ENCODE results near the gene WWOX. TPM values are rescaled to one million over a fixed set of nuclear protein-coding genes. Genes with fewer than 3 reads are reported as not detected.

The WWOX gene
- total RNA-seq, 4 donors from 2014 or later, result 76.8 to 102 (median 83.6) TPM

GRCh38 chr16:79186196-79186595 lies 1086.7 kb downstream of the WWOX start:
- H3K4me1 ChIP-seq, result no peaks in the 10 kb centered on the region
- H3K36me3 ChIP-seq, result no peaks in the 10 kb centered on the region
- WGBS, 2 donors, result 43 to 50% methylated on average over 6 of the region's 6 CpGs
- H3K4me3 ChIP-seq, result no peak overlapping the region
- DNase-seq (ENCODE audit: low spot score in 2 of 2), result no peak
- TF ChIP-seq EP300 (IDR thresholded peaks at IDR 0.05), result no peak
- no peak for TF ChIP-seq POLR2A (IDR thresholded peaks at IDR 0.05)
- TF ChIP-seq, protein P1, sequence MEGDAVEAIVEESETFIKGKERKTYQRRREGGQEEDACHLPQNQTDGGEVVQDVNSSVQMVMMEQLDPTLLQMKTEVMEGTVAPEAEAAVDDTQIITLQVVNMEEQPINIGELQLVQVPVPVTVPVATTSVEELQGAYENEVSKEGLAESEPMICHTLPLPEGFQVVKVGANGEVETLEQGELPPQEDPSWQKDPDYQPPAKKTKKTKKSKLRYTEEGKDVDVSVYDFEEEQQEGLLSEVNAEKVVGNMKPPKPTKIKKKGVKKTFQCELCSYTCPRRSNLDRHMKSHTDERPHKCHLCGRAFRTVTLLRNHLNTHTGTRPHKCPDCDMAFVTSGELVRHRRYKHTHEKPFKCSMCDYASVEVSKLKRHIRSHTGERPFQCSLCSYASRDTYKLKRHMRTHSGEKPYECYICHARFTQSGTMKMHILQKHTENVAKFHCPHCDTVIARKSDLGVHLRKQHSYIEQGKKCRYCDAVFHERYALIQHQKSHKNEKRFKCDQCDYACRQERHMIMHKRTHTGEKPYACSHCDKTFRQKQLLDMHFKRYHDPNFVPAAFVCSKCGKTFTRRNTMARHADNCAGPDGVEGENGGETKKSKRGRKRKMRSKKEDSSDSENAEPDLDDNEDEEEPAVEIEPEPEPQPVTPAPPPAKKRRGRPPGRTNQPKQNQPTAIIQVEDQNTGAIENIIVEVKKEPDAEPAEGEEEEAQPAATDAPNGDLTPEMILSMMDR (IDR thresholded peaks at IDR 0.05), result no peak
- H3K9me3 ChIP-seq, result peaks cover 0 to 5% (median 0%) of the 10 kb centered on the region in 4 donors
- no peak overlapping the region for H3K27ac ChIP-seq
- no peaks in the 10 kb centered on the region for H3K27me3 ChIP-seq

- peaks cover 0 to 5% (median 0%) of the 10 kb centered on the region in 4 donors for H3K9me3 ChIP-seq
- no peak for DNase-seq (ENCODE audit: low spot score in 2 of 2)
- H3K4me3 ChIP-seq, result no peak overlapping the region
- WGBS, 2 donors, result 84 to 89% methylated on average over 13 of the region's 13 CpGs
- H3K27ac ChIP-seq, result no peak overlapping the region
- no peak for TF ChIP-seq POLR2A (IDR thresholded peaks at IDR 0.05)
- no peak for TF ChIP-seq EP300 (IDR thresholded peaks at IDR 0.05)
- TF ChIP-seq, protein P1 (IDR thresholded peaks at IDR 0.05), result no peak
- H3K36me3 ChIP-seq, result no peaks in the 10 kb centered on the region
- no peaks in the 10 kb centered on the region for H3K27me3 ChIP-seq
- peaks cover 0 to 6% (median 0%) of the 10 kb centered on the region in 4 donors for H3K4me1 ChIP-seq
Observed at GRCh38 chr16:79188115-79188738, 1088.8 kb downstream of the WWOX start.

- WGBS, 2 donors, result 84 to 86% methylated on average over 5 of the region's 5 CpGs
Observed at GRCh38 chr16:79188739-79189122, 1089.3 kb downstream of the WWOX start.

GRCh38 chr16:79190542-79190941 lies 1091.1 kb downstream of the WWOX start:
- Histone ChIP-seq H3K4me3 (no peak overlapping the region), H3K36me3 (no peaks in the 10 kb centered on the region), H3K4me1 (peaks cover 0 to 6% (median 0%) of the 10 kb centered on the region in 4 donors), H3K27ac (no peak overlapping the region), H3K27me3 (no peaks in the 10 kb centered on the region), H3K9me3 (peaks cover 0 to 5% (median 0%) of the 10 kb centered on the region in 4 donors)
- DNase-seq (ENCODE audit: low spot score in 2 of 2), result no peak
- TF ChIP-seq EP300 (IDR thresholded peaks at IDR 0.05) (no peak), POLR2A (IDR thresholded peaks at IDR 0.05) (no peak)
- TF ChIP-seq, protein P1 (IDR thresholded peaks at IDR 0.05), result no peak
- 83 to 92% methylated on average over 1 of the region's 1 CpG for WGBS, 2 donors

More at GRCh38 chr16:79188739-79189122, 1089.3 kb downstream of the WWOX start:
- no peak for DNase-seq (ENCODE audit: low spot score in 2 of 2)
- H3K36me3 ChIP-seq, result no peaks in the 10 kb centered on the region
- TF ChIP-seq EP300 (IDR thresholded peaks at IDR 0.05) (no peak), POLR2A (IDR thresholded peaks at IDR 0.05) (no peak)
- TF ChIP-seq, protein P1 (IDR thresholded peaks at IDR 0.05), result no peak
- no peak overlapping the region for H3K27ac ChIP-seq
- peaks cover 0 to 6% (median 0%) of the 10 kb centered on the region in 4 donors for H3K4me1 ChIP-seq
- H3K9me3 ChIP-seq, result peaks cover 0 to 5% (median 0%) of the 10 kb centered on the region in 4 donors
- H3K4me3 ChIP-seq, result no peak overlapping the region
- no peaks in the 10 kb centered on the region for H3K27me3 ChIP-seq

DNA sequence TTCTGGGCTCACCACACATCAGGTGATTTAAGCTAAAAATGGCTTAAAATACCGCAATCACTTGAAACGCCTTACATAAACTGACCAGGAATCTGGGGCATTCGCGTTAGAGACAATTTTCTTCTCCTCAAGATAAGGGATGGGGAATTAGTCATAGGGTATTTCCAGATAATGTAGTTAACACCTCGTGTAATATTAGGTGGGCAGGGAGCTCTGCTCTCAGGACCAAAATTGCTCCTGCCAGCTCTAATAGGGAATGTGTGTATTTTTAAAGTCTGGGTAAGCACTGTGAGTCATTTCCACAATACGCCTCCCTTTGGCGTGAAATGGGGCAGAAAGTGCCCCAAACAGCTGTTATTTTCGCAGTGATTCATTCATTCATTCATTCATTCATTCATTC lies 1092.5 kb downstream of the WWOX start:
- WGBS, 2 donors, result 85 to 89% methylated on average over 8 of the region's 8 CpGs
- Histone ChIP-seq H3K27me3 (no peaks in the 10 kb centered on the region), H3K4me3 (no peak overlapping the region), H3K27ac (no peak overlapping the region), H3K4me1 (peaks cover 0 to 6% (median 0%) of the 10 kb centered on the region in 4 donors), H3K9me3 (peaks cover 0 to 5% (median 0%) of the 10 kb centered on the region in 4 donors), H3K36me3 (no peaks in the 10 kb centered on the region)
- DNase-seq (ENCODE audit: low spot score in 2 of 2), result no peak
- TF ChIP-seq EP300 (IDR thresholded peaks at IDR 0.05) (no peak), POLR2A (IDR thresholded peaks at IDR 0.05) (no peak)
- TF ChIP-seq, protein P1 (IDR thresholded peaks at IDR 0.05), result no peak
